Measurements from ENCODE around the gene WAC.

DNA sequence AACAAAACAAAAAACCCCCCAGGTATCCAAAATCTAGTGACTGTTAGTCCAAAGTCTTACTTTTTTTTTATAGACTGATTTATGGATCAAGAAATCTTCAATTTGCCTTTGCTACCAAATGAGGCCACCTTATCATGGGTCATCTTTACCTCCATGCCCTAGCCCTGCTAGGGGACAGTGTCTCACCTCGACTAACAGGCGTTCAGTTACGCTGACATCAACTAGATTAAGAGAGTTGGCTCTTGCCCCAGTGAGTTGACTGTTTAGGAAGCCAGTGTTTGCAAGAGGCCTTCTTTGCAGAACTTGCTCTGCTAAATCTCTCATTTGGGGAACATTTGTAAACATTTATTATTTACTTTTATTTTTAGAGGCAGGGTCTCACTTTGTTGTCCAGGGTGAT is 36.9 kb upstream of the WAC start:
- TF ChIP-seq, protein P1, sequence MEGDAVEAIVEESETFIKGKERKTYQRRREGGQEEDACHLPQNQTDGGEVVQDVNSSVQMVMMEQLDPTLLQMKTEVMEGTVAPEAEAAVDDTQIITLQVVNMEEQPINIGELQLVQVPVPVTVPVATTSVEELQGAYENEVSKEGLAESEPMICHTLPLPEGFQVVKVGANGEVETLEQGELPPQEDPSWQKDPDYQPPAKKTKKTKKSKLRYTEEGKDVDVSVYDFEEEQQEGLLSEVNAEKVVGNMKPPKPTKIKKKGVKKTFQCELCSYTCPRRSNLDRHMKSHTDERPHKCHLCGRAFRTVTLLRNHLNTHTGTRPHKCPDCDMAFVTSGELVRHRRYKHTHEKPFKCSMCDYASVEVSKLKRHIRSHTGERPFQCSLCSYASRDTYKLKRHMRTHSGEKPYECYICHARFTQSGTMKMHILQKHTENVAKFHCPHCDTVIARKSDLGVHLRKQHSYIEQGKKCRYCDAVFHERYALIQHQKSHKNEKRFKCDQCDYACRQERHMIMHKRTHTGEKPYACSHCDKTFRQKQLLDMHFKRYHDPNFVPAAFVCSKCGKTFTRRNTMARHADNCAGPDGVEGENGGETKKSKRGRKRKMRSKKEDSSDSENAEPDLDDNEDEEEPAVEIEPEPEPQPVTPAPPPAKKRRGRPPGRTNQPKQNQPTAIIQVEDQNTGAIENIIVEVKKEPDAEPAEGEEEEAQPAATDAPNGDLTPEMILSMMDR (conservative IDR thresholded peaks at IDR 0.05; ENCODE audit: low read depth, low read length): no peak
- no peak for TF ChIP-seq EZH2 (IDR thresholded peaks at IDR 0.05; ENCODE audit: borderline replicate concordance, low read depth, low read length, poor library complexity, severe bottlenecking)

Measured in A673 (cell line).